WTC11 (cell line): ENCODE results near the gene PANX2. TPM values are rescaled to one million over a fixed set of nuclear protein-coding genes. Genes with fewer than 3 reads are reported as not detected.

Source experiments
- ATAC-seq: fragments of 200-7000 bp; cut with Tn5 transposase; 2 replicates; pipeline ENCODE4 v1.10.0; 2021; ENCODE audit warnings: mild to moderate bottlenecking, moderate library complexity
- CTCF ChIA-PET: fragments of 300-600 bp; sonication (Branson Sonifier 250); formaldehyde crosslinking; loops from one replicate; lab custom pipeline; 2021; ENCODE audit warnings: antibody characterized with exemption; lab: Charles Lee
- POLR2A ChIA-PET: fragments of 350-600 bp; sonication (Branson Sonifier 250); formaldehyde crosslinking; loops from one replicate; lab custom pipeline; 2021; ENCODE audit warnings: antibody characterized with exemption; lab: Charles Lee
- DNase-seq: peaks from one replicate; pipeline ENCODE4 v3.0.0; 2021; ENCODE audit warnings: low spot score
- H3K27ac Mint-ChIP-seq: 2 replicates; pipeline ENCODE4 v1.8.0; 2021; ENCODE audit warnings: mixed read lengths
- H3K27me3 Mint-ChIP-seq: 2 replicates; pipeline ENCODE4 v1.8.0; 2021; ENCODE audit warnings: low read depth, mild to moderate bottlenecking, moderate library complexity, mixed read lengths
- H3K36me3 Mint-ChIP-seq: 2 replicates; pipeline ENCODE4 v1.8.0; 2021; ENCODE audit warnings: mixed read lengths
- H3K4me1 Mint-ChIP-seq: 2 replicates; pipeline ENCODE4 v1.8.0; 2022; ENCODE audit warnings: mixed read lengths
- H3K4me3 Mint-ChIP-seq: 2 replicates; pipeline ENCODE4 v1.8.0; 2021; ENCODE audit warnings: mild to moderate bottlenecking, moderate library complexity, mixed read lengths
- H3K9me3 Mint-ChIP-seq: 2 replicates; pipeline ENCODE4 v1.8.0; 2021; ENCODE audit warnings: mixed read lengths
- ATF1 ChIP-seq: sonication (generic); formaldehyde crosslinking; IDR thresholded peaks from 2 replicates; pipeline ENCODE4 v1.8.1; 2023; ENCODE audit warnings: mild to moderate bottlenecking, moderate library complexity, missing genetic modification reagents
- CDX4 ChIP-seq: fragments of 250-450 bp; sonication (Bioruptor Pico); IDR thresholded peaks from 2 replicates; pipeline ENCODE4 v1.9.0; 2021; ENCODE audit warnings: moderate library complexity, mild to moderate bottlenecking, inconsistent platforms, borderline replicate concordance
- E2F1 ChIP-seq: sonication (generic); formaldehyde crosslinking; IDR thresholded peaks from 2 replicates; pipeline ENCODE4 v1.8.0; 2022; ENCODE audit warnings: mild to moderate bottlenecking, missing genetic modification reagents
- FOXP1 ChIP-seq: sonication (generic); formaldehyde crosslinking; IDR thresholded peaks from 2 replicates; pipeline ENCODE4 v1.8.0; 2022; ENCODE audit warnings: missing genetic modification reagents, mild to moderate bottlenecking, moderate library complexity, borderline replicate concordance
- GABPB1 ChIP-seq: sonication (generic); formaldehyde crosslinking; IDR thresholded peaks from 2 replicates; pipeline ENCODE4 v1.8.1; 2023; ENCODE audit warnings: mild to moderate bottlenecking, missing genetic modification reagents
- KAT7 ChIP-seq: sonication (generic); formaldehyde crosslinking; IDR thresholded peaks from 2 replicates; pipeline ENCODE4 v1.8.1; 2023; ENCODE audit warnings: missing genetic modification reagents, mild to moderate bottlenecking, borderline replicate concordance
- NR1H2 ChIP-seq: sonication (generic); formaldehyde crosslinking; IDR thresholded peaks from 2 replicates; pipeline ENCODE4 v1.9.0; 2021; ENCODE audit warnings: mild to moderate bottlenecking, moderate library complexity, missing genetic modification reagents
- ZBTB43 ChIP-seq: sonication (generic); formaldehyde crosslinking; IDR thresholded peaks from 2 replicates; pipeline ENCODE4 v1.8.1; 2023; ENCODE audit warnings: mild to moderate bottlenecking, missing genetic modification reagents
- ZNF232 ChIP-seq: sonication (generic); formaldehyde crosslinking; IDR thresholded peaks from 2 replicates; pipeline ENCODE4 v1.8.0; 2022; ENCODE audit warnings: mild to moderate bottlenecking, missing genetic modification reagents
- ZNF263 ChIP-seq: sonication (generic); formaldehyde crosslinking; IDR thresholded peaks from 2 replicates; pipeline ENCODE4 v1.8.1; 2022; ENCODE audit warnings: low read depth, mild to moderate bottlenecking, moderate library complexity, missing genetic modification reagents
- ZNF532 ChIP-seq: fragments of 250-450 bp; sonication (Bioruptor Pico); IDR thresholded peaks from 2 replicates; pipeline ENCODE4 v1.9.0; 2021; ENCODE audit warnings: mild to moderate bottlenecking, borderline replicate concordance
- ZSCAN18 ChIP-seq: fragments of 250-450 bp; sonication (Bioruptor Pico); IDR thresholded peaks from 2 replicates; pipeline ENCODE4 v2.1.2; 2022; ENCODE audit warnings: mild to moderate bottlenecking, moderate library complexity
- total RNA-seq: library from RNA; stranded (reverse); gene quantifications from 3 replicates; pipeline ENCODE4 v1.2.3, GENCODE V29; 2021

PANX2 gene
- total RNA-seq, 1 experiment from 2014 or later = 10.2 TPM

- TF ChIP-seq FOXP1 (CRISPR knock-in tag) = no peak
- TF ChIP-seq ZNF263 = no peak
- TF ChIP-seq ATF1 (CRISPR knock-in tag) = no peak
- TF ChIP-seq E2F1 (CRISPR knock-in tag) = no peak
Observed at GRCh38 chr22:50123119-50123518, 47.4 kb upstream of the PANX2 start (continued).

GRCh38 chr22:50125029-50125428, 45.5 kb upstream of the PANX2 start:
- DNase-seq = no peak
- Mint-ChIP-seq H3K27me3 (peaks cover 2% of the 10 kb centered on the region; the same call in 1 of the 2 replicates), H3K9me3 (peaks cover 20% of the 10 kb centered on the region), H3K27ac (no peak overlapping the region), H3K4me3 (no peak overlapping the region), H3K4me1 (no peaks in the 10 kb centered on the region), H3K36me3 (no peaks in the 10 kb centered on the region)
- CTCF ChIA-PET = interaction anchor here (2.7 kb wide), 1 partner anchor 17 kb away, joined by 8 read pairs; no protein-coding TSS in a partner anchor
- ATAC-seq = no peak
- TF ChIP-seq KAT7 = no peak
- no peak for TF ChIP-seq ZNF232 (CRISPR knock-in tag)
- no peak for TF ChIP-seq NR1H2 (CRISPR knock-in tag)
- no peak for TF ChIP-seq CDX4 (CRISPR knock-in tag)
- TF ChIP-seq ZNF532 = no peak
- no peak for TF ChIP-seq ATF1 (CRISPR knock-in tag)
- POLR2A ChIA-PET = interaction anchor here (0.7 kb wide), 1 partner anchor 213 kb away, joined by 4 read pairs; no protein-coding TSS in a partner anchor

- Mint-ChIP-seq H3K4me1 (no peaks in the 10 kb centered on the region), H3K36me3 (no peaks in the 10 kb centered on the region), H3K27ac (no peak overlapping the region), H3K4me3 (no peak overlapping the region), H3K9me3 (peaks cover 7% of the 10 kb centered on the region), H3K27me3 (no peaks in the 10 kb centered on the region)
- ATAC-seq (no peak), DNase-seq (no peak)
- ChIA-PET POLR2A (no interaction called here), CTCF (interaction anchor here (1.4 kb wide), 1 partner anchor 108 kb away, joined by 3 read pairs; no protein-coding TSS in a partner anchor)
- TF ChIP-seq GABPB1 (CRISPR knock-in tag) (0 out of 2 replicates have a peak, but pooled peaks have one; percentile 35), ZSCAN18 (CRISPR knock-in tag) (no peak), ZBTB43 (CRISPR knock-in tag) (no peak)
Observed at GRCh38 chr22:50129121-50129736, 41.3 kb upstream of the PANX2 start.
